Neural cell (in vitro differentiated cells): Measurements from ENCODE around the gene PCLO. TPM values are rescaled to one million over a fixed set of nuclear protein-coding genes. Genes with fewer than 3 reads are reported as not detected.

Source experiments
- H2AFZ ChIP-seq: fragments of 200-600, 300-800 bp; sonication (generic), shearing (Covaris generic); 2 replicates; pipeline ENCODE4 v1.6.0; 2014; ENCODE audit warnings: low read depth, mild to moderate bottlenecking, antibody characterized with exemption, low read length, moderate library complexity
- H3F3A ChIP-seq: fragments of 200-600 bp; shearing (Covaris generic); 2 replicates; pipeline ENCODE4 v1.6.1; 2016; ENCODE audit warnings: mild to moderate bottlenecking, moderate library complexity, mixed read lengths, antibody characterized with exemption, low read length; ENCODE audit not compliant: insufficient read depth, poor library complexity, severe bottlenecking
- H3K27ac ChIP-seq: fragments of 200-600, 300-800 bp; sonication (generic), shearing (Covaris generic); 2 replicates; pipeline ENCODE4 v1.5.1; 2014; ENCODE audit warnings: mild to moderate bottlenecking, low read length, moderate library complexity
- H3K27me3 ChIP-seq: fragments of 300-800, 200-600 bp; sonication (generic), shearing (Covaris generic); 2 replicates; pipeline ENCODE4 v1.6.0; 2014; ENCODE audit warnings: mild to moderate bottlenecking, low read depth, low read length, moderate library complexity; ENCODE audit not compliant: insufficient read depth
- H3K36me3 ChIP-seq: fragments of 300-800, 200-600 bp; sonication (generic), shearing (Covaris generic); 2 replicates; pipeline ENCODE4 v1.5.1; 2014; ENCODE audit warnings: mild to moderate bottlenecking, antibody characterized with exemption, low read length, moderate library complexity; ENCODE audit not compliant: insufficient read depth
- H3K4me2 ChIP-seq: fragments of 300-800, 200-600 bp; sonication (generic), shearing (Covaris generic); 2 replicates; pipeline ENCODE4 v1.6.0; 2014; ENCODE audit warnings: mild to moderate bottlenecking, low read length
- H3K4me3 ChIP-seq: fragments of 300-800, 200-600 bp; sonication (generic), shearing (Covaris generic); 2 replicates; pipeline ENCODE4 v1.5.1; 2014; ENCODE audit warnings: mild to moderate bottlenecking, low read length, moderate library complexity
- H3K79me2 ChIP-seq: fragments of 200-600 bp; shearing (Covaris generic); replicated peaks from 2 replicates; pipeline ENCODE4 v1.6.0; 2014; ENCODE audit warnings: mild to moderate bottlenecking, low read length, moderate library complexity; ENCODE audit not compliant: insufficient read depth
- H3K9ac ChIP-seq: fragments of 300-800, 200-600 bp; sonication (generic), shearing (Covaris generic); 2 replicates; pipeline ENCODE4 v1.6.1; 2016; ENCODE audit warnings: mild to moderate bottlenecking, low read length, mixed read lengths
- H3K9me2 ChIP-seq: fragments of 200-600 bp; shearing (Covaris generic); 2 replicates; pipeline ENCODE4 v1.6.1; 2016; ENCODE audit warnings: mild to moderate bottlenecking, low read length, mixed read lengths; ENCODE audit not compliant: insufficient read depth
- H3K9me3 ChIP-seq: fragments of 200-600, 300-800 bp; sonication (generic), shearing (Covaris generic); 2 replicates; pipeline ENCODE4 v1.6.1; 2016; ENCODE audit warnings: mild to moderate bottlenecking, mixed run types, low read length, moderate library complexity, mixed read lengths
- H4K20me1 ChIP-seq: fragments of 200-600 bp; shearing (Covaris generic); 2 replicates; pipeline ENCODE4 v1.6.1; 2016; ENCODE audit warnings: mild to moderate bottlenecking, mixed run types; ENCODE audit not compliant: insufficient read depth
- EP300 ChIP-seq: fragments of 450-650 bp; conservative IDR thresholded peaks from 2 replicates; pipeline ENCODE4 v1.6.1; 2014; ENCODE audit warnings: antibody characterized with exemption, mild to moderate bottlenecking, moderate library complexity; ENCODE audit not compliant: poor library complexity, severe bottlenecking
- EZH2 ChIP-seq: fragments of 200-600, 300-800 bp; shearing (Covaris generic), sonication (generic); IDR thresholded peaks from 2 replicates; pipeline ENCODE4 v1.6.1; 2014; ENCODE audit warnings: antibody characterized with exemption, low read length, borderline replicate concordance, mild to moderate bottlenecking; ENCODE audit not compliant: insufficient read depth, poor library complexity, severe bottlenecking
- MXI1 ChIP-seq: fragments of 450-650 bp; conservative IDR thresholded peaks from 2 replicates; pipeline ENCODE4 v1.6.1; 2014; ENCODE audit warnings: antibody characterized with exemption, mild to moderate bottlenecking; ENCODE audit not compliant: poor library complexity, severe bottlenecking
- POLR2AphosphoS5 ChIP-seq: IDR thresholded peaks from 2 replicates; pipeline ENCODE4 v1.6.1; 2012
- RAD21 ChIP-seq: fragments of 450-650 bp; conservative IDR thresholded peaks from 2 replicates; pipeline ENCODE4 v1.6.1; 2014; ENCODE audit warnings: antibody characterized with exemption, mild to moderate bottlenecking, moderate library complexity
- SMC3 ChIP-seq: fragments of 450-650 bp; conservative IDR thresholded peaks from 2 replicates; pipeline ENCODE4 v1.6.1; 2014; ENCODE audit warnings: antibody characterized with exemption, mild to moderate bottlenecking, moderate library complexity; ENCODE audit not compliant: poor library complexity
- TAF1 ChIP-seq: IDR thresholded peaks from 2 replicates; pipeline ENCODE4 v1.6.1; 2012; ENCODE audit warnings: low read depth
- polyA plus RNA-seq: library from polyadenylated mRNA; depleted of rRNA; stranded (reverse); fragments of >200 nt; gene quantifications from 2 replicates; pipeline ENCODE4 v1.2.3, GENCODE V29; 2014
- TF ChIP-seq, protein P1 (sequence below): IDR thresholded peaks from 2 replicates; pipeline ENCODE4 v1.6.1; 2012; ENCODE audit warnings: borderline replicate concordance
- TF ChIP-seq, protein P2 (sequence below): fragments of 450-650 bp; IDR thresholded peaks from 2 replicates; pipeline ENCODE4 v1.5.1; 2014; ENCODE audit warnings: antibody characterized with exemption, mild to moderate bottlenecking, moderate library complexity; ENCODE audit not compliant: poor library complexity, severe bottlenecking

PCLO gene
- polyA plus RNA-seq, 1 donor from 2014 or later: 25.5 TPM

DNA sequence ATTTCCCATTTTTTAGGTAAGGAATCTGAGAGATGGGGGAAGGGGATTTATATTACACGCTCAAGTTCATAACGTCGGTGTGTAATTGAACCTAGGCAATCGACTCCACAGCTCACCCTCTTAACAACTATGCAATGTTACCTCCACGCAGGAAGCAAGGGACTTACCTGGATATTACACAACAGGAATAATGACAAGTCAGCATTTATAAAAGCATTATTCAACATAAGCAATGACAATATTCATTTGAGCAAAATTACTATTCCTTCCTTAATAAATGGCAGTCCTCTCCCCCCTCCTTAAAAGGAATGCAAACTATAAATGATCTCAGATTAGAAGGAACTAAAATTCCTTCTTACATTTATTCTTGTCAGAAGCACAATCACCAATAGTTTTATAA lies 104.0 kb downstream of the PCLO start:
- no peak for TF ChIP-seq POLR2AphosphoS5
- no peak for TF ChIP-seq SMC3
- no peak for TF ChIP-seq EZH2
- no peak for TF ChIP-seq EP300
- TF ChIP-seq TAF1: no peak
- TF ChIP-seq, protein P1, sequence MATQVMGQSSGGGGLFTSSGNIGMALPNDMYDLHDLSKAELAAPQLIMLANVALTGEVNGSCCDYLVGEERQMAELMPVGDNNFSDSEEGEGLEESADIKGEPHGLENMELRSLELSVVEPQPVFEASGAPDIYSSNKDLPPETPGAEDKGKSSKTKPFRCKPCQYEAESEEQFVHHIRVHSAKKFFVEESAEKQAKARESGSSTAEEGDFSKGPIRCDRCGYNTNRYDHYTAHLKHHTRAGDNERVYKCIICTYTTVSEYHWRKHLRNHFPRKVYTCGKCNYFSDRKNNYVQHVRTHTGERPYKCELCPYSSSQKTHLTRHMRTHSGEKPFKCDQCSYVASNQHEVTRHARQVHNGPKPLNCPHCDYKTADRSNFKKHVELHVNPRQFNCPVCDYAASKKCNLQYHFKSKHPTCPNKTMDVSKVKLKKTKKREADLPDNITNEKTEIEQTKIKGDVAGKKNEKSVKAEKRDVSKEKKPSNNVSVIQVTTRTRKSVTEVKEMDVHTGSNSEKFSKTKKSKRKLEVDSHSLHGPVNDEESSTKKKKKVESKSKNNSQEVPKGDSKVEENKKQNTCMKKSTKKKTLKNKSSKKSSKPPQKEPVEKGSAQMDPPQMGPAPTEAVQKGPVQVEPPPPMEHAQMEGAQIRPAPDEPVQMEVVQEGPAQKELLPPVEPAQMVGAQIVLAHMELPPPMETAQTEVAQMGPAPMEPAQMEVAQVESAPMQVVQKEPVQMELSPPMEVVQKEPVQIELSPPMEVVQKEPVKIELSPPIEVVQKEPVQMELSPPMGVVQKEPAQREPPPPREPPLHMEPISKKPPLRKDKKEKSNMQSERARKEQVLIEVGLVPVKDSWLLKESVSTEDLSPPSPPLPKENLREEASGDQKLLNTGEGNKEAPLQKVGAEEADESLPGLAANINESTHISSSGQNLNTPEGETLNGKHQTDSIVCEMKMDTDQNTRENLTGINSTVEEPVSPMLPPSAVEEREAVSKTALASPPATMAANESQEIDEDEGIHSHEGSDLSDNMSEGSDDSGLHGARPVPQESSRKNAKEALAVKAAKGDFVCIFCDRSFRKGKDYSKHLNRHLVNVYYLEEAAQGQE: no peak
- TF ChIP-seq MXI1: no peak
- no peak for TF ChIP-seq RAD21
- TF ChIP-seq, protein P2, sequence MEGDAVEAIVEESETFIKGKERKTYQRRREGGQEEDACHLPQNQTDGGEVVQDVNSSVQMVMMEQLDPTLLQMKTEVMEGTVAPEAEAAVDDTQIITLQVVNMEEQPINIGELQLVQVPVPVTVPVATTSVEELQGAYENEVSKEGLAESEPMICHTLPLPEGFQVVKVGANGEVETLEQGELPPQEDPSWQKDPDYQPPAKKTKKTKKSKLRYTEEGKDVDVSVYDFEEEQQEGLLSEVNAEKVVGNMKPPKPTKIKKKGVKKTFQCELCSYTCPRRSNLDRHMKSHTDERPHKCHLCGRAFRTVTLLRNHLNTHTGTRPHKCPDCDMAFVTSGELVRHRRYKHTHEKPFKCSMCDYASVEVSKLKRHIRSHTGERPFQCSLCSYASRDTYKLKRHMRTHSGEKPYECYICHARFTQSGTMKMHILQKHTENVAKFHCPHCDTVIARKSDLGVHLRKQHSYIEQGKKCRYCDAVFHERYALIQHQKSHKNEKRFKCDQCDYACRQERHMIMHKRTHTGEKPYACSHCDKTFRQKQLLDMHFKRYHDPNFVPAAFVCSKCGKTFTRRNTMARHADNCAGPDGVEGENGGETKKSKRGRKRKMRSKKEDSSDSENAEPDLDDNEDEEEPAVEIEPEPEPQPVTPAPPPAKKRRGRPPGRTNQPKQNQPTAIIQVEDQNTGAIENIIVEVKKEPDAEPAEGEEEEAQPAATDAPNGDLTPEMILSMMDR: no peak
- H2AFZ ChIP-seq: no peak overlapping the region
- no peaks in the 10 kb centered on the region for H3F3A ChIP-seq
- H3K79me2 ChIP-seq: no peaks in the 10 kb centered on the region
- H3K27ac ChIP-seq: no peak overlapping the region
- no peak overlapping the region for H3K4me3 ChIP-seq
- no peak overlapping the region for H3K9ac ChIP-seq
- no peaks in the 10 kb centered on the region for H3K27me3 ChIP-seq
- no peaks in the 10 kb centered on the region for H3K9me2 ChIP-seq
- H3K36me3 ChIP-seq: no peaks in the 10 kb centered on the region
- H3K4me2 ChIP-seq: no peak overlapping the region
- no peaks in the 10 kb centered on the region for H4K20me1 ChIP-seq
- no peaks in the 10 kb centered on the region for H3K9me3 ChIP-seq

DNA sequence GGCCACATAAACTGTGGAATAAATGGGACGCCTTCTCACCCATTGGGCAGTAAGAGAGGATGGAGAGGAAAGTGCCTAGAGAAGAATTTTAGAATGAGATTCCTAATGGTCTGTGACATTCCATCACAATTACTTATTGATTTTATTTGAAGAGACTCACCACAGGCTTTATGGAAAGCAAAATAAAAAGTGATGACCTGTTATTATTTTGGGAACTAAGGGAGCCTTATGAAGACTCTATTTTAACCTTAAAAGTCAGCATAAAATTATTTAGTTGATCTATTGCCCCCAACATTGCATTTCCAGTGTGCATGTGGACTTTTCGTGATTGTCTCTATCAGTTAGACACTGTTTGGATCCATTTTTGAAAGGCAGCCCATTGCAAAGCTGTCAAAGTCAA lies 107.5 kb downstream of the PCLO start:
- H3K27ac ChIP-seq: no peak overlapping the region
- no peak overlapping the region for H2AFZ ChIP-seq
- no peaks in the 10 kb centered on the region for H3F3A ChIP-seq
- H3K4me2 ChIP-seq: no peak overlapping the region
- no peaks in the 10 kb centered on the region for H3K27me3 ChIP-seq
- H3K9me3 ChIP-seq: no peaks in the 10 kb centered on the region
- no peaks in the 10 kb centered on the region for H4K20me1 ChIP-seq
- H3K79me2 ChIP-seq: no peaks in the 10 kb centered on the region
- no peak for TF ChIP-seq MXI1
- H3K9ac ChIP-seq: no peak overlapping the region
- H3K4me3 ChIP-seq: no peak overlapping the region
- no peaks in the 10 kb centered on the region for H3K9me2 ChIP-seq
- no peaks in the 10 kb centered on the region for H3K36me3 ChIP-seq

DNA sequence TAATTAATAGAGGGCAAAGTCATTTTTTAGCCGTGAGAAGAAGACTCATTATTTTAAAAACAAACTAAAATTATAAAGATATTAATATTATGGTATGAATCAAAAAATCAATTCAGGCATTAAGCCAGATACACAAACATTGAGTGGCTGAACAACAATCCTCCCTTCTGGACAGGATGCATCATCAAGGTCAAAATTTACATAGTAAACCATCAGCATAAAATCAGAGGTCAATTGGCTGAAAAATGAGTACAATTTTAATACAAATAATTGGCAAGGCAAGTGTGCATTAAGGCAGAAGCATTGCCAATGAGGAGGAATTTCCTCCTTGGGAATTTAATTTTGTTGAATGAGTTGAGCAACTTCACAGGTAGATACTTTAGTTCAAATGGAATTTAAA lies 108.2 kb downstream of the PCLO start:
- Histone ChIP-seq H2AFZ (no peak overlapping the region), H3K9ac (no peak overlapping the region), H3K27ac (no peak overlapping the region), H3K79me2 (no peaks in the 10 kb centered on the region), H4K20me1 (no peaks in the 10 kb centered on the region), H3K9me2 (no peaks in the 10 kb centered on the region), H3K9me3 (no peaks in the 10 kb centered on the region), H3K27me3 (no peaks in the 10 kb centered on the region), H3K4me2 (no peak overlapping the region), H3K4me3 (no peak overlapping the region), H3K36me3 (no peaks in the 10 kb centered on the region), H3F3A (no peaks in the 10 kb centered on the region)
- TF ChIP-seq, protein P2: no peak
- TF ChIP-seq RAD21: no peak
- TF ChIP-seq MXI1: no peak
- no peak for TF ChIP-seq TAF1
- no peak for TF ChIP-seq SMC3
- TF ChIP-seq EZH2: no peak
- TF ChIP-seq, protein P1: no peak
- no peak for TF ChIP-seq EP300
- TF ChIP-seq POLR2AphosphoS5: no peak
